Measurements from ENCODE around the gene RAB3C. TPM values are rescaled to one million over a fixed set of nuclear protein-coding genes. Genes with fewer than 3 reads are reported as not detected.
"Not testable (repeated sequence)": the region's sequence is repeated elsewhere in the genome, so short reads cannot be mapped to it uniquely, and the experiment has no call there.

The RAB3C gene
- total RNA-seq = 0.59 TPM
- long read RNA-seq = 0 reads

GRCh38 chr5:58582803-58583491 is at the start of gene RAB3C:
Gene RAB3C, plus strand, starts transcription at chr5:58583075. Its CDS starts 134 bp downstream, at chr5:58583209.
- intact Hi-C loops (cut with DNase I) = no loop called here
- peak; percentile 95 for DNase-seq (ENCODE audit: low spot score)

GRCh38 chr5:58541935-58542334 is 40.9 kb upstream of the RAB3C start:
- DNase-seq (ENCODE audit: low spot score); intact Hi-C loops (cut with DNase I): not testable (repeated sequence)

GRCh38 chr5:58542709-58543108 is 40.2 kb upstream of the RAB3C start:
- no peak for DNase-seq (ENCODE audit: low spot score)
- intact Hi-C loops (cut with DNase I) = no loop called here

GRCh38 chr5:58543723-58544122 is 39.2 kb upstream of the RAB3C start:
- DNase-seq (ENCODE audit: low spot score) = no peak
- intact Hi-C loops (cut with DNase I) = no loop called here

- intact Hi-C loops (cut with DNase I) = no loop called here
- DNase-seq (ENCODE audit: low spot score) = no peak
Observed at GRCh38 chr5:58544195-58544594, 38.7 kb upstream of the RAB3C start.

GRCh38 chr5:58544926-58545325 is 37.9 kb upstream of the RAB3C start:
- intact Hi-C loops (cut with DNase I) = no loop called here
- no peak for DNase-seq (ENCODE audit: low spot score)

- DNase-seq (ENCODE audit: low spot score) = no peak
- intact Hi-C loops (cut with DNase I) = no loop called here
Observed at GRCh38 chr5:58545912-58546311, 37.0 kb upstream of the RAB3C start.

GRCh38 chr5:58548068-58548467 is 34.8 kb upstream of the RAB3C start:
- intact Hi-C loops (cut with DNase I) = no loop called here
- no peak for DNase-seq (ENCODE audit: low spot score)

GRCh38 chr5:58551492-58551891 is 31.4 kb upstream of the RAB3C start:
- DNase-seq (ENCODE audit: low spot score) = no peak
- intact Hi-C loops (cut with DNase I) = no loop called here

- DNase-seq (ENCODE audit: low spot score); intact Hi-C loops (cut with DNase I): not testable (repeated sequence)
Observed at GRCh38 chr5:58557665-58558338, 25.1 kb upstream of the RAB3C start.

- DNase-seq (ENCODE audit: low spot score); intact Hi-C loops (cut with DNase I): not testable (repeated sequence)
Observed at GRCh38 chr5:58563016-58563700, 19.7 kb upstream of the RAB3C start.

GRCh38 chr5:58564043-58564832 is 18.6 kb upstream of the RAB3C start:
- intact Hi-C loops (cut with DNase I); DNase-seq (ENCODE audit: low spot score): not testable (repeated sequence)

GRCh38 chr5:58565033-58565432 is 17.8 kb upstream of the RAB3C start:
- no peak for DNase-seq (ENCODE audit: low spot score)
- intact Hi-C loops (cut with DNase I) = no loop called here

GRCh38 chr5:58571501-58571900 is 11.4 kb upstream of the RAB3C start:
- intact Hi-C loops (cut with DNase I) = no loop called here
- DNase-seq (ENCODE audit: low spot score) = no peak

GRCh38 chr5:58572973-58573372 is 9.9 kb upstream of the RAB3C start:
- intact Hi-C loops (cut with DNase I); DNase-seq (ENCODE audit: low spot score): not testable (repeated sequence)

GRCh38 chr5:58579781-58580180 is 3.1 kb upstream of the RAB3C start:
- intact Hi-C loops (cut with DNase I) = no loop called here
- DNase-seq (ENCODE audit: low spot score) = no peak

- no peak for DNase-seq (ENCODE audit: low spot score)
- intact Hi-C loops (cut with DNase I) = no loop called here
Observed at GRCh38 chr5:58582019-58582802, 664 bp upstream of the RAB3C start.

GRCh38 chr5:58595952-58596351 is 13.1 kb downstream of the RAB3C start:
- DNase-seq (ENCODE audit: low spot score) = no peak
- intact Hi-C loops (cut with DNase I) = no loop called here

- intact Hi-C loops (cut with DNase I) = no loop called here
Observed at GRCh38 chr5:58598440-58598839, 15.6 kb downstream of the RAB3C start.

More at GRCh38 chr5:58598440-58598839, 15.6 kb downstream of the RAB3C start:
- no peak for DNase-seq (ENCODE audit: low spot score)
